ENCODE measurements around the gene SMOC1.

Gene SMOC1

DNA sequence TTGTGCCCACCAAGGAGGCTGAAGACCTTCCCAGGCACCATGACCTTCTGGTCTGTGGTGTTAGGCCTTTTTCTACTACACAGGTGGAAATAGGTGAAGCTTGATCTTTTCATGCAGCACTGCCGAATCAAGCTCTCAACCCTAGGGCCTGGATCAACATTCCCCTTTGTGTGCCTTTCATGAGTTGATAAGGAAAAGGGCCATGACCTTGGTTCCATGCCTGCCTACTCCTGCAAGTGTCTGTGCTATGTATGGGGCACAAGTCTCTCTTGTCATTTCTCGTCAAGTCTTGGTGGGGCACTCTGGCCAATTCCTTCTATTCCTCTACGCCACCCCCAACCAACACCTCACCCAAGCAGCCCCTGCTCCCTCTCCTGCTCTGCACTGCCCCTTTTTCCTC, 155.0 kb downstream of the SMOC1 start:
- DNase-seq (ENCODE audit: low read depth in 2 of 2) = no peak

DNA sequence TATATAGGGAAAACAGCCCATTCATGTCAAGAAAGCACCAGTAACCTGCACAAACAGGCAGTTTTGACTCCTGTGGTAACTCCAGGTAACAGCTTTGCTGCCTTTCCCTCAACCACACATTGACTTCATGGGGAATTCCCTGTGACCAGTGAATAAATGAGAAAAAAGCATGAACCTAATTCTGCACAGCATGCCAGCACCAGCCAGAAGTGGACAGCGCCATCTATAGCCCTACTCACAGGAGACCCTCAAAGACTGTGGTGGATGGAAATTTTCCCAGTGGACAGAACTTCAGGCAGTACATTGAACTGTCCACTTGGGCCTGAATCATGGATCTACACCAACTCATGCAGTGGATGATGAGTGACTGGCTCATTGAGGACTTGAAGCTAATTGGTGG, 157.4 kb downstream of the SMOC1 start:
- DNase-seq (ENCODE audit: low read depth in 2 of 2) = no peak

DNA sequence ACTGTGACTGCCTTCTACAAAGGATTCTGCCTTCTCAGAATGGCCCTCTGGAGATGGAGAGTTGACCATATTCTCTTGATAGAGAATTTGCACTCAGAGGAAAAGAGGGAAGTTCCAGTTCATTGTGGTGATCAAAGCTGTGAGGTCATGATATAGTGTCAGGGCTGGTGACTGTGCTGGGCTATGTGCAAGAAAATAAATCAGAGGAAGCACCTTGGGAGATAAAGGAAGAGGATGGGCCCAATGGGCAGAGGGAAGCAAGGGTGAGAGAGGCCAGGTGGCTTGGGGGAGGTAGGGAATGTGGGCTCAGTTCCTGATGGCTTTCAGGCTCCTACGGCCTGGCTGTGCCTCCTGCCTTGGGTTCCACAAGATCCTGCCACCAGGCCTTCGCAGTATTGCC, 163.8 kb downstream of the SMOC1 start:
- no peak for DNase-seq (ENCODE audit: low read depth in 2 of 2)

DNA sequence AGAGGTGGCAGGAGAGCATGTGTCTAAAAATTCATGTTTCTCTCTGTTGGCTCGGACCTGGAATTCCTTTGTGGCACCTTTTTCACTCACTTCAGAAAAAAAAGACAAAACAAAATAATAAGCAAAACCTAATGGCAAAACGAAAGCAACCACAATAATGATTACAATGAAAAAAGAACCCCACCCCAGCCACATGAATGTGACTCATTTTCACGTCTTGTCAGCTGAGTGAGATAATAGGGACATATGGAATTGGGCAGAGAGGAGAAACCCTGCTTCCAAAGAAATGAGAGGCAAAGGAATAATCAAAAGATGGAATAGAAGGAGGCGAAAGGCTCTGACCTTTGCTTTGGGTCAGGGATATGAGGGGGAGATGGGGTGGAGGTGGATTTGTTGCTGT, 166.1 kb downstream of the SMOC1 start:
- DNase-seq (ENCODE audit: low read depth in 2 of 2) = no peak

DNA sequence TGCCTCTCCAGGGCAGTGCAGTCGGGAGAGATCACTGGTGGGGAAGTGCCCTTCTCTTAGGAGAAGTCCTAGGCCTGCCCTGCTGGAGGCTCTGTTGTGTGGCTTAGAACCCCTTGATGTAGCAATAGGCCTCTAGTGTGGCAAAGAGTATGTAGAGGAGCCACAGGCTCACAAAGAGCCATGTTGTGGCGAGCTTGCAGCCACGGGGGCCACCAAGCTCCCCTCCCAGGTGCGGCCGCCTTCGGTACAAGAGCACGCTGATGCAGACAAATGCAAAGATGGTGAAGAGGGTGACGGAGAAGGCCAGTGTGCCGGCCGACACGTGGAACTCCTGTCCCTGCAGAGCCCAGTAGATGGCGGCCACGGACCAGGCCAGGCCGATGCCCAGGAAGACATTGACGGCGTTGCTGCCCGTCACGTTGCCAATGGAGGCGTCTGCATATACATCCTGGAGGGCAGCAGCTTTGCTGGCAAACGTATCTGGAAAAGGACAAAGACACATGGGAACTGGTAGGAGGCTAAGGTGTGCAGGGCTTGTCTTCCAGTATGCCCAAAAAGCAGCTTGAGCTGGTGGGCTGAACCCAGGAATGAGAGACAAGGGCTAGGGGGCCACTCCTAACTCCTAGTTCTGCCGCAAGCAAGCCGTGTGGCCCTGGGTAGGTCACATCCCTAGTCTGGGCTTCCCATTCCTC, 166.8 kb downstream of the SMOC1 start:
- no peak for DNase-seq (ENCODE audit: low read depth in 2 of 2)

DNA sequence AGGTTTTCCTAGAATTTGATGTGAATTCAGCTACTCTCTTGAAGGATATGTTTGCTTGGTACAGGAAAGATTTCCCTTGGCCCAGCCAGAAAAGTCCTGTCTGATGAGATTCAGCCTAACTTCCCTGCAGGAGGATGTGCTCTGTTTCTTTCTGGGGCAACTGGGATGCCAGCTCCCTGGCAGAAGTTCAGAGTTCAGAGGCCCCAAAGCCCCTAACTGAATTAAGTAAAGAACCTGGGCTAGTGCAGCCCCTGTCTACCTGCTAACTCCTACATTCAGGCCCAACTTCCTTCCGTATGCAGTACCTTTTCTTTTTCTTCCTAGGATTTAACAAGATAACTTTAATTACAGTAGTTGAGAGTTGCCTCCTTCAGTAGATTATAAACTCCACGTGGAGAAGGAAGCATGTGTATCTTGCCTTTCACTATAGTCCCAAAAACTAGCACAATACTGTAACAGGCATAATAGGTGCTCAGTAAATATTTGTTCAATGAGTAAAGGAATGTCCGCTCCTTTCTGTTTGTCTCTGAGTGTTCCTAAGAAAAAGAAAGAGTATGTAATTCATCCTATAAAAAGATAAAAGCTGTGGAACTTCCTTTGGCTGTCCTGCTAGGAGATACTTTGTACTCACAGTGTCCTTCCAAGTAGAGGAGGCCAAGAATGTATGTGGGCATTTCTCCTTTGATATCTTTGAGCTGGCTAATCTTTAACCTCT, 168.5 kb downstream of the SMOC1 start:
- DNase-seq (ENCODE audit: low read depth in 2 of 2) = no peak

DNA sequence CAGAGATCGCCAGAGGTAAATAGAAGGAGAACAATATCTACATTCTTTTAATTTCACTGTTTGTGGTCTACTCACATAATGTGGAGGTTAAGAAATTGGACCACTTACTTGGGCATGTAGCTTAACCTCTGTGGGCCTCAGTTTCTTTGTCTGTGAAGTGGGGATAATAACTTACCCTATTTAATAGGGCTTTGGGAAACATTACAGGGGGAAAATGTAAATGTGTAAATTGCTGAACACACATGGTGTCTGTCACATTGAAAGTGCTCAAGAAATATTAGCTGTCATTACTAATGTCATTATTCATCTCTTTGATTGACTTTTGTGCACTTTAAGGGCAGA, 169.1 kb downstream of the SMOC1 start:
- DNase-seq (ENCODE audit: low read depth in 2 of 2) = no peak

DNA sequence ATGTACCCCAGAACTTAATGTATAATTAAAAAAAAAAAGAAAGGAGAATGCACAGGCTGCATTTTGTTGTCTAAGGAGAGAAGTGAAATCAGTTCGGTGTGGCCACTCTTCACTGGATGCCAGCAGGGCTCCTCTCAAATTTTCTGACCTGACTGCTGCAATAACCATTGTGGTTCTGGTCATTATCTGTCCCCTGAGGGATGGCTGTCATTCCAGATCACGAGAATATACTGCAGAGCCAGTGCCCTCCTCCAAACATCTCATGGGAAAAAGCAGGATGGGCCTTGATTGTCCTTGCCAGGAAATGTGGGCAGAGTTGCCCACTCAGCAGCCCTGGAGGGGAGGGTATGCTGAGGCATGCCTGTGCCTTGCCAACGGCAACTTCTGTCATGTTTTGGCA, 170.4 kb downstream of the SMOC1 start:
- DNase-seq (ENCODE audit: low read depth in 2 of 2) = no peak

DNA sequence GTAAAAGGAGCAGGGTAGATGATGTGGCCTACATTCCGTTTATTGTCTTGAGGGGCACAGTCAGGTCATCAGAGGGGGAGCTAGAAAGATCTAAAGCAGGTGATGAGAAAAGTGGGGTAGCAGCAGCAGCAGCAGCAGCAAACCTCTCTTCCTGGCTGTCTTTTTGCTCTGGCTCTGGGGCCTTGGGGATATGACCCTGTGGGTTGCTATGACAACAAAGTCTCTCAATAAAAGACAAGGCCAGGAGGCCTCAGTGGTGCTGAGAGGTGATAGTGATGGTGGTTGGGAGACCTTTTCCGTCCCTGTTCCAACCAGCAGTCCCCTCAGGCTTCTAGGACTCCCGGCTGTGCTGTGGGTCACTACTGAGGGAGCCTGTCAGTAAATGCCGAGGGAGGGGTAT, 170.9 kb downstream of the SMOC1 start:
- no peak for DNase-seq (ENCODE audit: low read depth in 2 of 2)

DNA sequence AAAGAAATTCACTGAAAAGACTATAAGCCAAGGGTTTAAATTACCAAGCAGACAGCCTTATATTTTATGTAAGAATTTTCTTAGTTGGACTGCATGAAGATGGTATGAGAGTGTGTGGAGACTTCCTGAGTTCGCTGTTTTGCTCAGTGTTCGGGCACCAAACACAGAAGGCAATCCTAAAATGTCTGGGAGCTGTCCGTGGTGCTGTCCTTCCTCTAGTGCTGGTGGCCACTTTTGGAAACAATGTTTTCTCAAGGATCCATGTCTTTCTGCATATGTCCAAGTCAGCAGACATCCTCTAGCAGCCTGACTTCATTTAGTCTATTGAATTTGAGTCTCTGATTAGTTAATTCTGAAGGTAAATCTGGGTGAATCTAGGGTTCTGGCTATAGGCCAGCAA, 173.8 kb downstream of the SMOC1 start:
- DNase-seq (ENCODE audit: low read depth in 2 of 2) = no peak

DNA sequence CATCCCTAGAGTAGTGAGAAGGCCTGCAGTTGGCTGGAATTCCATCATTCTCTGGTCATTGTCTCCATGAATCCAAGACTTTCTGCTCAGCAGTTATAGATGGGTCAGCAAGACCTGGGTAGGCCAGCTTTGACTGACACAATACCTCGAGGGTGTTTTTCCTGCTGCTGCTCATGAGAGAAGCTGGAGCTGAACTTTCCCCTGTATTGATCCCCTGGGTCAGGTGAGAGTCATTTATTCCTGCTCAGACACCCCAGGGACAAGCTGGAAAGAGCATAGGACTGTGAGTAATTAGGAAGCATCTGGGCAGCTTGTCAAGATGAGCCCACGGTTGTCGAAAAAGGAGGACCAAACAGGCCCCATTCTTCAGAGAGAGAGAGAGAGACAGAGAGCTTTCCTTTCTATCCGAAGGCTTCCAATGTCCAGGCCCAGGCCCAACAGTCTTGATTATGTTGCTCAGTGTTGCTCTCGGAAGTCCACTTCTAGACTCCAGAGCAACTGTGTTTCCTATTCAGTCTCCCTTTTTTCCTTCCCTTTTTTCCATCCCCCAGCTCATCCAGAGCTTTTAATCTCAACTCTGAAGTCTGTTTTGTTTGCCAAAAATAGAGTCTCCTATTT, 178.4 kb downstream of the SMOC1 start:
- no peak for DNase-seq (ENCODE audit: low read depth in 2 of 2)

DNA sequence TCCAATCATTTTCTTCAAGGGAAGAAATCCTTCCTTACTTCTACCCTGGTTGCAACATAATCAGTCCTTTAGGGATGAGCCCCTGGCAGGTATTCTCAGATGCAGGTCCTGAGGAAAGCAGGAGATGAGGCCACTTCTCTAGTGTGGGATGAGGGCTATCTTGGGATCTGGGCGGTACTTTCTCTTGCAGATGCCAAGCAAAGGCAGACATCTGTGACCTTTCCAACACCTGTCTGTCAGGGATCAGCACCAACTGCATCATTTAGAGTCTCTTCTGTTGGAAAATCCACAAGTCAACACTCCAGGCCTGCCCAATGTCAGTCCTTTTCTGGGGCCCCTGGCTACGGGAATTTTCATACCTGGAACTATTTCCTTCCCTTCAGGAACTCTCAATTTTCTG, 180.3 kb downstream of the SMOC1 start:
- no peak for DNase-seq (ENCODE audit: low read depth in 2 of 2)

DNA sequence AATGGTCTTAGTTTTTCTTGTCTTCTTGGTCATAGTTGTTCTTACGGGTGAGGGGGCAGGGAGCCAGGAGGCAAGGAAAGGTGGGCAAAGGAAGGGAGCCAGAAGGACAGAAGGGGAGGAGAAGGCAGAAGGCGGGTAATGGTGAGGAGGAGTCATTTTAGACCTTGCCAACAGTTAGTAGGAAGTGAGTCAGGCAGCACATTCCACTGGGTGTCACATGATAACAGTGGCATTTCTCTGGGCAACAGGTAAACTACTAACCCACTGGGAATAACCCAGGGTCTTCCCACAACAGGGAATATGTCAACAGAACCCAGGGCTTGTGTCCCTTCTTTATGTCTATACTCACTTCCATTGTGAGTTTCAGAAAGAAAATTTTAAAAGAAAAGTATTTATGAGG, 181.9 kb downstream of the SMOC1 start:
- DNase-seq (ENCODE audit: low read depth in 2 of 2) = no peak

DNA sequence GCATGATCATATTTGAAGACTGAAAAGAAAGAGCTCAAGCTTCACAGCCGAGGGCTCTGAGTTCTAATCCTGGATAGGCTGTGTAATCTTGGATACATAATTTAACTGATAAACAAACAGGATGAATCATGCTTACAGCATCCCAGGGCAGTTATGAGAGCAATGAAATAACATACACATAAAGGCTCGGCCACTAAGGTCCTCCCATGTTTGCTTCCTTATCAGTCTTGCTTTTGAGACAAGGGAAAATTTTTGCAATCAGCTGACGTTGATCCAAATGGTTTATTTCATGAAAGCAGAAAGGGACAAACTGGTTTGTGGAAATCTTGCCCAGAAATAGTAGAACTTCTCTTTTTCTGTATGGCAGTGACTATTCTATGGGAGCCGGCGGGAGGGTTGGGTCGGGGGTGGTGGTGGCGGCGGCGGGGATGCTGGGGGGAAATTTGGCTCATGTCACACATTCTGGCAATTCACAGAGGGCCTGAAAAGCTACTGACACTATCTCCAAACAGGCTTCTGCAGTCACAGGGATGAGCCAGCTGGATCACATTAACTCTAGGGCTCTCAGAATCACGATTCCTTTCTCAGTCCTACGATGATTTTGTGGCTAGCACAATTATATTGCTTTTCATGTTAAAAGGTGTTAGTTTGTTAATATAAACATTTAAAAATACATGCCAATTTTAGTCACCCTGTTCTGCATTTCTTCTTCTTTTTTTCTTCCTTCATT, 185.1 kb downstream of the SMOC1 start:
- no peak for DNase-seq (ENCODE audit: low read depth in 2 of 2)

DNA sequence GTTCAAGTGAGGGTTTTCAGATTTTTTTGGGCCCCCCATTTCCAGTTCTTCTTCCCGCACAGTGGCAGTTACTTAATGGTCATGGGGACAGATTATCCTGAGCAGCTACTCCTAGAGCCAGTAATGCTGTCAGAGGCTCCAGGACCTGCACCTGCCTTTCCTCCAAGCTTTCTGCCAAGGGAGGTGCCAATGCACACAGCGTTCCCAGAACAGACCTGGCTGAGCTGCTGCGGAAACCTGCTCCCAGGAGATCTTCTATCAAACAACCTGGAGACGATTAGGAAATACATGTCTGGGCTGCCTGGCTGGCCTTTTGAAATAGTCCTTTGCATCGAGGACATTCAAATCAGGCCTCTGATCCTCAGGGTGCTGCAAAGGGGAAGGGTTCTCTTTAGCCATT, 188.6 kb downstream of the SMOC1 start:
- DNase-seq (ENCODE audit: low read depth in 2 of 2) = no peak

DNA sequence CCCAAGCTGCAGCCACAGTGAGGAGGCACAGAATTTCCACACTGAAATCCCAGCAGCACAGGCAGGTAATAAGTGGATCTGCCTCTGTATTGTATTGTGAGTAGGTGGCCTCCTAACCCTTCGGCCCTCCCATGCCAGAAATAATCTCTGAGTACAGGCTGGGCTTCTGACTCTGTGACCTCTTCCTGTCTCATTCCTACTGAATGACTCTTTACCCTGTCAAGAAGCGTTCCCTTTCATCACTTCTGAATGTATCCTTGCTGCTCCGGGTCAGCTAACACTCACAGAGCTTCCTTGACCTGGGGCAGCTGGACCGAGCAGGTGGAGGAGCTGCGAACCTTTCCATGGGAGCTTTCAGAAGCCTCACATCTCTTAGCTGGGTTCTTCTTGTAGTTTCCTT, 190.0 kb downstream of the SMOC1 start:
- DNase-seq (ENCODE audit: low read depth in 2 of 2) = no peak

DNA sequence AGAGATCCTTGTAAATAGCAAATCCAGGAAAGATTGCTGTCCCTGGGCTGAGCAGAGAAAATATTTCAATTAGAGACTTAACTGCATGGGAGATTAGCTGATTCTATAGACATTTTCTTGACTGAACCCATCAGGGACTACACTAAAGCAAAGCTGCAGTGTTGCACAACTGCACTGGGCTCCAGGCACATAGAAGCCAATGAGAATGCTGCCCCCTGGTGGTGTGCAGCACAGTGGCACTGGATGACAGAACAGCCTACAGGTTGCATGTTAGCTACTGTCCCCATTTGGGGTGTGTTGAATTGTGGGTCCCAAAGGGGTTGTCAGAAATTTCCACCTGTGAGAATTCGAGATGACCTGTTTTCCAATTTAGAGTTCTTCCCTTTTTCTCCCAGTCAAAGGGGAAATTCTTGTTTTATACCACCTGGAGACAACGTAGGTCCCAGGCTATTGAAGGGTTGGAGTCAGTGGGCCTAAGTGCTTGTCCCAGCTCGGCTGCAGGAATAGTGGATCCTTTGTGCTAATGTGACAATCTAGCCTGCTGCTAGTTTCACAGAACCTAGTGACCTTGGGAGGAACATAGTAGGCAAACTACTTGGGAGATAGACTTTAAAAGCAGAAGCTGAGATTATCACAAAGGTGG, 194.8 kb downstream of the SMOC1 start:
- DNase-seq (ENCODE audit: low read depth in 2 of 2) = peak in 1 of 2 donors; percentile 1

DNA sequence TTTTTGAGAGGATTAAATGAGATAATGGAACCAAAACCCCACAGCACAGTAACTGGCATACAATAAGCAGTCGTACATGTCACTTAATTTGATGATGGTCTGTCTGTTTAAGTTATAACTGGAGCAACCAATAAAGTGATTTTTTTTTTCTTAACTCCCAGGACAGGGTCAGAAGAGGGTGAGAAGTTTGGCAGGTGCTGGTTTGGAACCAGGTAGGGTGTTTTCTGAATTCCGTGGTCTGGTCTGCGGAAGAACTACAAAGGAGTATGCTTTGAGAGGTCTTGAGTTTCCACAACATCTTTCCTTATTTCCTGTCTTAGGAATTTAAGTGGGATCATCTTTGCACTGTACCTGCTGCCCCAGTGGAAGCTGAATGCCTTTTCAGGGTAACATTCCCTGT, 197.8 kb downstream of the SMOC1 start:
- DNase-seq (ENCODE audit: low read depth in 2 of 2) = no peak

DNA sequence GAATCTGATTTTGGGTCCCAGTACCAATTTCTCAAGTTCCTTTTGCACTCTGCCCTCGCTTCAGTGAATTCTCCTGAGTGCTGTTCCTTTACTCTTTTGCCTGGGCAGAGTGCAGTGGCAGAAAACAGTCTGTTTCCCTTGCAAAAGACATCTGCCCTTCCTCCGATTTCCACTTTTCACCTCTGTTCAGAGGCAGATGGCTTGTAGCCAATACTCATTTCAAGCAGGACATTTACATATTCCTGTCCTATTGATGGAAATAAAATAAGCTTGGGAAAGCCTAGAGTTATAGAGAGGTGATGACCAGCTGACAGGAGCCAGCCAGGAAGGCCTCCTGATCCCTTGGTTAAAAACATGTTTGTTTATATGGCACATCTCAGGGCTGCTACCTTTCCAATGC, 198.5 kb downstream of the SMOC1 start:
- DNase-seq (ENCODE audit: low read depth in 2 of 2) = no peak

DNA sequence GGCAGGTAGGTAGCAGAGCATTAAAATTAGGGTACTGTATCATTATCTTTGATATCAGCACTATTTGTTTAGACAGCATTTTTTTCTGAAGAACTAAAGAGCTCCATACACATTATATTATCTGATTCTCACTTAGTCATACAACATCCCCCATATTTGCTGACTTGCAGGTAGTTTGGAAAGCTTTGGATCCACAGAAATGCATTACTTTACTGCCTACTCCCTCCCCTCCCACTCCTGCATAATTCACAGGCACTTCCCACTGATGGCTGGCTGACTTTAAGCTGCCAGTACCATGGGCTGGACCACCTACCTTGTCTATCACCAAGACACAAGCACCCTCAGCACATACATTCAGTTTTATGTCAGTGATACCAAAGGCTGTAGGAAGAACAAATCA, 199.1 kb downstream of the SMOC1 start:
- DNase-seq (ENCODE audit: low read depth in 2 of 2) = no peak

DNA sequence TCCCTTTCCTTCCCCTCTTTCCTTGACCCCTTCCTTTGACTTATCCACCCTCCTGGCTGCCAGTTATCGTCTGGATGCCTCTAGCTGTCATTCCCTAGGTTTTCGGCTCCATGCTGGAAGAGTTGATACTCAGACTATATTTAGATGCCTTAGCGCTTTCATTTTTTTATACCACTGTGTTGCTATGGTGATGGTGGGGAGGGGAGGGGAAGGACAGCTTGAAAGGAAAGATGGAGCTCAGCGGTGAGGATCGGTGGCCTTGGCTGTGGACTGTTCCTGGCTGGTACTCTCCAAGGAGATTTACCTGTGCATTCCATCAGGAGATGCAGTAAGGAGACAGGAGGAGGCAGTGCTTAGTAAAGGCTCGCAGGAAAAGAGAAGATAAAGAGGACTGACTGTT, 200.9 kb downstream of the SMOC1 start:
- DNase-seq (ENCODE audit: low read depth in 2 of 2) = no peak

Measured in stimulated activated CD8-positive, alpha-beta memory T cell treated with anti-CD3 and anti-CD28 coated beads, Interleukin-7, amount 100 ng/mL, for 4 hours (primary cell).